Left hindlimb (tissue), 1 donor: ENCODE results near the gene TNFRSF8.
"Not testable (repeated sequence)": the region's sequence is repeated elsewhere in the genome, so short reads cannot be mapped to it uniquely, and the experiment has no call there.

Experiments used
- DNase-seq: peaks from one replicate; pipeline ENCODE4 v3.0.0-alpha.2; 2018

Gene TNFRSF8

DNA sequence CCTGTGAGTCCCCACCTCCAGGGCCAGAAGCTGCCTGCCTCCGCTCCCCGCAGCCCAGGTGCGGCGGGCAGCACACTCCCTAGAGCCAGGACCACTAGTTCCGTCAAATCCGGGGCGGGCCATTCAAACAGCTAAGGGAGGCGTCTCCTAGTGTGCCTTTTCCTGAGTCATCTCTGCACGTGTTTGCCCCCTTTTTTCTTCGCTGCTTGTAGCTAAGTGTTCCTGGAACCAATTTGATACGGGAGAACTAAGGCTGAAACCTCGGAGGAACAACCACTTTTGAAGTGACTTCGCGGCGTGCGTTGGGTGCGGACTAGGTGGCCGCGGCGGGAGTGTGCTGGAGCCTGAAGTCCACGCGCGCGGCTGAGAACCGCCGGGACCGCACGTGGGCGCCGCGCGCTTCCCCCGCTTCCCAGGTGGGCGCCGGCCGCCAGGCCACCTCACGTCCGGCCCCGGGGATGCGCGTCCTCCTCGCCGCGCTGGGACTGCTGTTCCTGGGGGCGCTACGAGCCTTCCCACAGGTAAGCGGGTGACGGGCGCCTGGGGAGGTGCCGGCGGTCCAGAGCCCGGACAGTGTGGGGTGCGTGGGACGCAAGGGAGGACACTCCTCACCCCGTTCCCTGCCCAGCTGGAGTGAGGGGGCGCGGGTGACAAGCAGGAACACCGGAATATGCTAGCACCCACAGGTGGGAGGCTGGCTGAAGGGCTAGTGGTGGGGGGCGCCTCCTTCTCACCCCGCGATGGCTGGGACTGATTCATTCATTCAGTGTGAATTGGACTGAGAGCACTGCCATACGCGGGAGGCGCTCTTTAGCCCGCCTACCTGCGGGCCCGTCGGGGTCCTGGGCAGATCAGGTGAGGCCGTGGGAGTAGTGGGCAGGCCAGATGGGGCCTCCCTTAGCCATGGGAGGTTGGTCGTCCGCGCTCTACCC, at the start of gene TNFRSF8:
TSS of gene TNFRSF8 (plus strand) at position 163 of the 932 bp plus-strand sequence. CDS start at position 459, 296 bp downstream.
- DNase-seq, result no peak

GRCh38 chr1:12014141-12014991, 48.7 kb upstream of the TNFRSF8 start:
- DNase-seq, result no peak

GRCh38 chr1:12015001-12015491, 48.1 kb upstream of the TNFRSF8 start:
- DNase-seq, result no peak

DNA sequence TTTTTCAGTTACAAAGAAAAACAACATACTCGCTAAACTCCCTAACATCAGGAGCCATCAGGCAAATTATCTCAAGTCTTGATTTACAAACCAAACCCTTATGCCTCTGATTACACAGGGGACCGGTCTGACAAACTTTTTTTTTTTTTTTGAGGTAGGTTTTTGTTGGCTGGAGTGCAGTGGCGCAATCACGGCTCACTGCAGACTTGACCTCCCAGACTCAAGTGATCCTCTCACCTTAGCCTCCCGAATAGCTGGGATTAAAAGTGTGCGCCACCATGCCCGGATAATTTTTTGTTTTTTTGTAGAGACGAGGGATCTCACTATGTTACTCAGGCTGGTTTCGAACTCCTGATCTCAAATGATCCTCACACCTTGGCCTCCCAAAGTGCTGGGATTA, 47.6 kb upstream of the TNFRSF8 start:
- DNase-seq, result no peak

DNA sequence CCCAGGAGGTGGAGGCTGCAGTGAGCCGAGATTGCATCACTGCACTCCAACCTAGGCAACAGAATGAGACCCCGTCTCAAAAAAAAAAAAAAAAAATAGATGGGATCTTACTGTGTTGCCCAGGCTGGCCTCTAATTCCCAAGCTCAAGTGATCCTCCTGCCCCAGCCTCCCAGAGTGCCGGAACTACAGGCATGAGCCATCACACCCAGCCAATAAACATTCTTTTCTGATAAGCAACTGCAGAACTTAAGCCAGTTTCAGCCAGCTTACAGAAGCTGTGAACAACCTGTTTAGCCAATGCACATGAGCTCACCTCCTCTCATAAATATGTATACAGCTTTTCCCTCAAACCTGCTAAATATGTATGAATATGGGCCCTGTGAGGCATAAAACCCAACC, 46.9 kb upstream of the TNFRSF8 start:
- no peak for DNase-seq

- DNase-seq, result peak; percentile 26
These were observed 43.1 kb upstream of the TNFRSF8 start for GRCh38 chr1:12019858-12020509.

GRCh38 chr1:12021616-12022015, 41.5 kb upstream of the TNFRSF8 start:
- no peak for DNase-seq

DNA sequence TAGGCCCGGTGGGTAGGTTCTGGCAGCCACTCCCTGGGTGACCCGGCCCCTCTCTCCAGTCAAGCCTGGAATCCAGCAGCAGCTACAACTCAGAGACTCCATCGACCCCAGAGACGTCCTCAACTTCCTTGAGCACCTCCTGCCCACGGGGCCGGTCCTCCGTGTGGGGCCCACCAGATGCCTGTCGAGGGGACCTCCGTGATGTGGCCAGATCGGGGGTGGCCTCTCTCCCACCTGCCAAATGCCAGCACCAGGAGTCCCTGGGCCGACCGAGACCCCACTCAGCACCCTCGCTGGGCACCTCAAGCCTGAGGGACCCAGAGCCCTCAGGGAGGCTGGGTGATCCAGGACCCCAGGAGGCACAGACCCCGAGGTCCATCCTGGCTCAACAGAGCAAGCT, 41.1 kb upstream of the TNFRSF8 start:
- DNase-seq, result no peak

GRCh38 chr1:12026586-12026985, 36.5 kb upstream of the TNFRSF8 start:
- peak; percentile 15 for DNase-seq

- no peak for DNase-seq
These were observed 34.9 kb upstream of the TNFRSF8 start for GRCh38 chr1:12028248-12028647.

GRCh38 chr1:12028957-12029511, 34.1 kb upstream of the TNFRSF8 start:
- DNase-seq, result no peak

DNA sequence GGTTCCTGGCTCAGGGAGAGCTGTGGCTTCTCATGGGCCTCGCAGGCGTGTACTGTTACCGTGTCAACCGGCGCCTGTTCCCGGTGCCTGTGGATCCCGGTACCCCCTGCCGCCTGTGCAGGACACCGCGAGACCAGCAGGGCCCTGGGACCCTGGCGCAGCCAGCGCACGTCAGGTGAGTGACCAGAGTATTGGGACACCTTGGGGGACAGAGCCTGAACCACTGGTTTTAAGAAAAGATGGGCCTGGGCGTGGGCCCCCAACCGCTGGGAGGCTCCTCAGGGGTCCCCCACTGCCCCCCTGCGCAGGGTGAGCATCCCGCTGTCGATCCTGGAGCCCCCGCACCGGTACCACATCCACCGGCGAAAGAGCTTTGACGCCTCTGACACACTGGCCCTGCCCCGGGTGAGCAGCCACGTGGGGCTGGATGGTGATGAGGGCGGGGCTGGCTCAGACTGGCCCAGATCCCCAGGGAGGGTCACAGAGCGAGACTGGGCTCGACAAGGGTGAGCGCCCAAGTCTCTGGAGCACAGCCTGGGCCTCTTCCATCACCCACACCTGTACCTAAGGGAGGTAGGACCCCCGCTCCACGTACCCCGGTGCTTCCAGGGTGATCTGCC, 33.3 kb upstream of the TNFRSF8 start:
- no peak for DNase-seq

DNA sequence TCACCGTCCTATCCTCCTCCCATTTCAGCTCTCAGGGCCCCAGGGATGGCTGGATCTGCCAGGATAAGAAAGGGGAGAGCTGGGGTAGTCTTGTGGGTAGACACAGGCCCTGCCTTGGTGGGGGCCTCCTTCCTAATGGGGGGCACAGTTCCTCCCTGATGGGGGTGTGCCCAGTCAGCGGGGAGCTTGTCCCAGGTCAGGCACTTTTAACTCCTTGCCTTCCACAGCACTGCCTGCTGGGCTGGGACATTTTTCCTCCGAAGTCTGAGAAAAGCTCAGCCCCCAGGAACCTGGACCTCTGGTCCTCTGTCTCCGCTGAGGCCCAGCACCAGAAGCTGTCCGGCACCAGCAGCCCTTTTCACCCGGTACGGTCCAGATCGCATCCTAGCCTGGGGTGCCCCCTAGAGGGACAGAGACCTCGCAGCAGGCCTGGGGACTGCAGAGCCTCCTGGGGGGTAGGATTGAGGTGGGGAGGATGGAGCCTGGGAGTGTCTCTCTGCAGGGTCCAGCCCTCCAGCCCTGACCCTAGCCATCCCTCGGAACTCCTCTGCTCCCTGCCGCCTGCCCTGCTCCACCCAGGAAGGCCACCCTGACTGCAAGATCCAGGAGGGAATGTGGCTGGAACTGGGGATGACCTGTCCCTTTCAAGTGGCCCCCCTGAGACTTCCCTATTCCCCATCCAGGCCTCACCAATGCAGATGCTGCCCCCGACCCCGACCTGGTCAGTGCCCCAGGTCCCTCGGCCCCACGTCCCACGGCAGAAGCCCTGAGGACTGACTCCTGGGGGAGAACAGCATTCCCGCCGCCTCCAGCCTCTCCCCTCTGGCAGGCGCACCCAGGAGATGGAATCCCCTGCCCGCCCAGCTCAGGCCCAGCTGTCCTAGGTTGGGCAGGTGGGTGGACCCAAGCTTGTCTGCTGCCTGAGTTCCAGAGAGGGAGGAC, 31.8 kb upstream of the TNFRSF8 start:
- no peak for DNase-seq

GRCh38 chr1:12032161-12032621, 30.9 kb upstream of the TNFRSF8 start:
- DNase-seq, result no peak

- DNase-seq, result not testable (repeated sequence)
These were observed 29.7 kb upstream of the TNFRSF8 start for GRCh38 chr1:12033441-12033840.

DNA sequence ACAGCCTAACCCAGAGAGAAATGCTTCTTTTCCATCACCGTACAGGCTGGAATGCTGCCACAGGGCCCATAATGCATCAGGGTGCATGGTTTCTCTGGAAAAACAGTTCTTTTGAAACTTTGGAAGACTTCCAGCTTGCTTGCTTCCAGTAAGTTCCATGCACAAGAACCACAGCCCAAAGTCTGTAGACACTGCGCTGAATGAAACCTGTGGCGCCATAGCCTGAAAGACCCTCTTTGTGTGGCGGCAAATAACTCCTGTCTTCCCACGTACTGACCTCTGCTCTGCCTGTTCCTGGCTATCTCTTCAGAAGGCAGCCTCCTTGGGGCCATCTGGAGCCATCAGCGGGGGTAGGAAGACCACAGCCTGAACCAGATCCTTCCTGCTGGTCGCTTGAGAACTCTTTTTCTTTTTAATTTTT, 28.7 kb upstream of the TNFRSF8 start:
- peak; percentile 64 for DNase-seq

GRCh38 chr1:12035312-12035711, 27.8 kb upstream of the TNFRSF8 start:
- DNase-seq, result no peak

GRCh38 chr1:12037486-12038355, 25.4 kb upstream of the TNFRSF8 start:
- DNase-seq, result no peak

- no peak for DNase-seq
These were observed 24.5 kb upstream of the TNFRSF8 start for GRCh38 chr1:12038356-12039163.
